PC-9 (cell line): Measurements from ENCODE around the gene HBZ.

Source experiments
- CTCF ChIP-seq: fragments of 200-600 bp; sonication (generic); conservative IDR thresholded peaks from 2 replicates; pipeline ENCODE4 v1.6.1; 2017; ENCODE audit warnings: mixed run types, antibody characterized with exemption, mild to moderate bottlenecking, moderate library complexity
- EZH2 ChIP-seq: fragments of 200-600 bp; sonication (generic); IDR thresholded peaks from 2 replicates; pipeline ENCODE4 v1.8.0; 2017; ENCODE audit warnings: antibody characterized with exemption, low read depth

- TF ChIP-seq CTCF: no peak
- TF ChIP-seq EZH2: no peak
These were observed 18.3 kb downstream of the HBZ start for GRCh38 chr16:170788-171187.
